ENCODE data around the gene RIPK3.

The RIPK3 gene

GRCh38 chr14:24291446-24292117 is 48.2 kb downstream of the RIPK3 start:
- Histone ChIP-seq H3K4me3 (no peak overlapping the region), H3K27ac (no peak overlapping the region)

- H3K27ac ChIP-seq, result no peak overlapping the region
- no peak overlapping the region for H3K4me3 ChIP-seq
Observed at GRCh38 chr14:24290746-24291145, 49.0 kb downstream of the RIPK3 start.

GRCh38 chr14:24289649-24290280 is 50.0 kb downstream of the RIPK3 start:
- Histone ChIP-seq H3K4me3 (no peak overlapping the region), H3K27ac (no peak overlapping the region)

GRCh38 chr14:24286996-24287395 is 52.8 kb downstream of the RIPK3 start:
- Histone ChIP-seq H3K4me3 (no peak overlapping the region), H3K27ac (no peak overlapping the region)

All from skin epidermis (tissue), 12 donors.